Measurements from ENCODE around the gene GALK1.

GALK1 gene

GRCh38 chr17:75752802-75753513 lies 12.0 kb downstream of the GALK1 start:
- H3K4me3 ChIP-seq (ENCODE audit: low read length) = peak overlapping the region; percentile 70
- H3K27me3 ChIP-seq (ENCODE audit: control insufficient read depth, insufficient read depth, low read length) = peaks cover 6% of the 10 kb centered on the region
- H3K4me2 ChIP-seq (ENCODE audit: low read length) = peak overlapping the region; percentile 93
- no peaks in the 10 kb centered on the region for H3K36me3 ChIP-seq (ENCODE audit: insufficient read depth, low read length)
- peak overlapping the region; percentile 67 for H3K9ac ChIP-seq (ENCODE audit: low read depth, low read length)
- H3K4me1 ChIP-seq (ENCODE audit: control insufficient read depth, insufficient read depth, low read length) = peaks cover 32% of the 10 kb centered on the region
- H3K9me3 ChIP-seq (replicated peaks; ENCODE audit: low read length) = no peaks in the 10 kb centered on the region

- Histone ChIP-seq H3K4me1 (ENCODE audit: control insufficient read depth, insufficient read depth, low read length) (peaks cover 32% of the 10 kb centered on the region), H3K36me3 (ENCODE audit: insufficient read depth, low read length) (no peaks in the 10 kb centered on the region)
Measured at GRCh38 chr17:75752405-75752709, 12.6 kb downstream of the GALK1 start.

GRCh38 chr17:75751676-75752404 lies 13.2 kb downstream of the GALK1 start:
- Histone ChIP-seq H3K36me3 (ENCODE audit: insufficient read depth, low read length) (no peaks in the 10 kb centered on the region), H3K9ac (ENCODE audit: low read depth, low read length) (no peak overlapping the region), H3K27me3 (ENCODE audit: control insufficient read depth, insufficient read depth, low read length) (peaks cover 6% of the 10 kb centered on the region), H3K4me3 (ENCODE audit: low read length) (no peak overlapping the region), H3K4me2 (ENCODE audit: low read length) (no peak overlapping the region), H3K4me1 (ENCODE audit: control insufficient read depth, insufficient read depth, low read length) (peaks cover 32% of the 10 kb centered on the region), H3K9me3 (replicated peaks; ENCODE audit: low read length) (no peaks in the 10 kb centered on the region)

More at GRCh38 chr17:75752405-75752709, 12.6 kb downstream of the GALK1 start:
- H3K27me3 ChIP-seq (ENCODE audit: control insufficient read depth, insufficient read depth, low read length) = peaks cover 6% of the 10 kb centered on the region
- H3K4me3 ChIP-seq (ENCODE audit: low read length) = no peak overlapping the region
- no peak overlapping the region for H3K9ac ChIP-seq (ENCODE audit: low read depth, low read length)
- no peak overlapping the region for H3K4me2 ChIP-seq (ENCODE audit: low read length)
- H3K9me3 ChIP-seq (replicated peaks; ENCODE audit: low read length) = no peaks in the 10 kb centered on the region

- H3K9ac ChIP-seq (ENCODE audit: low read depth, low read length) = no peak overlapping the region
- no peak overlapping the region for H3K4me2 ChIP-seq (ENCODE audit: low read length)
- H3K4me1 ChIP-seq (ENCODE audit: control insufficient read depth, insufficient read depth, low read length) = peaks cover 28% of the 10 kb centered on the region
- no peak overlapping the region for H3K4me3 ChIP-seq (ENCODE audit: low read length)
- no peaks in the 10 kb centered on the region for H3K9me3 ChIP-seq (replicated peaks; ENCODE audit: low read length)
- no peaks in the 10 kb centered on the region for H3K36me3 ChIP-seq (ENCODE audit: insufficient read depth, low read length)
- H3K27me3 ChIP-seq (ENCODE audit: control insufficient read depth, insufficient read depth, low read length) = peaks cover 6% of the 10 kb centered on the region
Measured at GRCh38 chr17:75750661-75751423, 14.2 kb downstream of the GALK1 start.

- Histone ChIP-seq H3K4me2 (ENCODE audit: low read length) (peak overlapping the region; percentile 70), H3K4me3 (ENCODE audit: low read length) (peak overlapping the region; percentile 44), H3K9me3 (replicated peaks; ENCODE audit: low read length) (no peaks in the 10 kb centered on the region), H3K27me3 (ENCODE audit: control insufficient read depth, insufficient read depth, low read length) (peaks cover 6% of the 10 kb centered on the region), H3K36me3 (ENCODE audit: insufficient read depth, low read length) (no peaks in the 10 kb centered on the region), H3K9ac (ENCODE audit: low read depth, low read length) (no peak overlapping the region), H3K4me1 (ENCODE audit: control insufficient read depth, insufficient read depth, low read length) (peaks cover 19% of the 10 kb centered on the region)
Measured at GRCh38 chr17:75749545-75750389, 15.2 kb downstream of the GALK1 start.

- H3K27me3 ChIP-seq (ENCODE audit: control insufficient read depth, insufficient read depth, low read length) = peaks cover 6% of the 10 kb centered on the region
- H3K36me3 ChIP-seq (ENCODE audit: insufficient read depth, low read length) = no peaks in the 10 kb centered on the region
- H3K9ac ChIP-seq (ENCODE audit: low read depth, low read length) = no peak overlapping the region
- H3K9me3 ChIP-seq (replicated peaks; ENCODE audit: low read length) = no peaks in the 10 kb centered on the region
- H3K4me1 ChIP-seq (ENCODE audit: control insufficient read depth, insufficient read depth, low read length) = peaks cover 8% of the 10 kb centered on the region
- no peak overlapping the region for H3K4me3 ChIP-seq (ENCODE audit: low read length)
- no peak overlapping the region for H3K4me2 ChIP-seq (ENCODE audit: low read length)
Measured at GRCh38 chr17:75748706-75749105, 16.3 kb downstream of the GALK1 start.

GRCh38 chr17:75743625-75744206 lies 21.3 kb downstream of the GALK1 start:
- Histone ChIP-seq H3K9ac (ENCODE audit: low read depth, low read length) (no peak overlapping the region), H3K9me3 (replicated peaks; ENCODE audit: low read length) (no peaks in the 10 kb centered on the region), H3K27me3 (ENCODE audit: control insufficient read depth, insufficient read depth, low read length) (no peaks in the 10 kb centered on the region), H3K4me1 (ENCODE audit: control insufficient read depth, insufficient read depth, low read length) (no peaks in the 10 kb centered on the region), H3K4me3 (ENCODE audit: low read length) (no peak overlapping the region), H3K4me2 (ENCODE audit: low read length) (no peak overlapping the region), H3K36me3 (ENCODE audit: insufficient read depth, low read length) (no peaks in the 10 kb centered on the region)

GRCh38 chr17:75742337-75742736 lies 22.7 kb downstream of the GALK1 start:
- Histone ChIP-seq H3K4me3 (ENCODE audit: low read length) (no peak overlapping the region), H3K27me3 (ENCODE audit: control insufficient read depth, insufficient read depth, low read length) (no peaks in the 10 kb centered on the region), H3K36me3 (ENCODE audit: insufficient read depth, low read length) (no peaks in the 10 kb centered on the region), H3K9me3 (replicated peaks; ENCODE audit: low read length) (no peaks in the 10 kb centered on the region), H3K4me1 (ENCODE audit: control insufficient read depth, insufficient read depth, low read length) (peaks cover 7% of the 10 kb centered on the region), H3K4me2 (ENCODE audit: low read length) (no peak overlapping the region), H3K9ac (ENCODE audit: low read depth, low read length) (no peak overlapping the region)

- H3K4me1 ChIP-seq (ENCODE audit: control insufficient read depth, insufficient read depth, low read length) = peaks cover 7% of the 10 kb centered on the region
- H3K4me2 ChIP-seq (ENCODE audit: low read length) = no peak overlapping the region
- H3K9ac ChIP-seq (ENCODE audit: low read depth, low read length) = no peak overlapping the region
- no peaks in the 10 kb centered on the region for H3K9me3 ChIP-seq (replicated peaks; ENCODE audit: low read length)
- no peak overlapping the region for H3K4me3 ChIP-seq (ENCODE audit: low read length)
- H3K27me3 ChIP-seq (ENCODE audit: control insufficient read depth, insufficient read depth, low read length) = no peaks in the 10 kb centered on the region
- H3K36me3 ChIP-seq (ENCODE audit: insufficient read depth, low read length) = no peaks in the 10 kb centered on the region
Measured at GRCh38 chr17:75740631-75741077, 24.3 kb downstream of the GALK1 start.

GRCh38 chr17:75740215-75740614 lies 24.8 kb downstream of the GALK1 start:
- no peak overlapping the region for H3K4me2 ChIP-seq (ENCODE audit: low read length)
- H3K4me3 ChIP-seq (ENCODE audit: low read length) = no peak overlapping the region
- H3K36me3 ChIP-seq (ENCODE audit: insufficient read depth, low read length) = no peaks in the 10 kb centered on the region
- no peaks in the 10 kb centered on the region for H3K27me3 ChIP-seq (ENCODE audit: control insufficient read depth, insufficient read depth, low read length)
- H3K4me1 ChIP-seq (ENCODE audit: control insufficient read depth, insufficient read depth, low read length) = peaks cover 7% of the 10 kb centered on the region
- H3K9me3 ChIP-seq (replicated peaks; ENCODE audit: low read length) = no peaks in the 10 kb centered on the region
- no peak overlapping the region for H3K9ac ChIP-seq (ENCODE audit: low read depth, low read length)
